ENCODE measurements around the gene SLC6A3. TPM values are rescaled to one million over a fixed set of nuclear protein-coding genes. Genes with fewer than 3 reads are reported as not detected.

Gene SLC6A3
- total RNA-seq, 2 experiments from 2014 or later = not detected

GRCh38 chr5:1412621-1413020 lies 32.6 kb downstream of the SLC6A3 start:
- CTCF ChIA-PET (ENCODE audit: unreplicated experiment) = no interaction called here
- BruUV-seq (replicated peaks) = no TSS peak

GRCh38 chr5:1412163-1412562 lies 33.1 kb downstream of the SLC6A3 start:
- CTCF ChIA-PET (ENCODE audit: unreplicated experiment) = no interaction called here
- Histone ChIP-seq H3K4me1 (ENCODE audit: insufficient read depth, low read length, poor library complexity, severe bottlenecking) (no peaks in the 10 kb centered on the region), H3K9me3 (ENCODE audit: low read length) (no peaks in the 10 kb centered on the region), H3K36me3 (ENCODE audit: insufficient read depth, low read length) (no peaks in the 10 kb centered on the region), H3K9me2 (ENCODE audit: insufficient read depth, low read length) (no peaks in the 10 kb centered on the region), H3K79me2 (ENCODE audit: insufficient read depth, low read depth, low read length) (no peaks in the 10 kb centered on the region), H3K4me3 (ENCODE audit: low read depth, low read length, poor library complexity, severe bottlenecking) (no peak overlapping the region), H4K20me1 (ENCODE audit: insufficient read depth, low read length) (no peaks in the 10 kb centered on the region), H3K4me2 (ENCODE audit: low read length) (no peak overlapping the region), H2AFZ (ENCODE audit: low read length) (no peak overlapping the region), H3K27ac (ENCODE audit: low read depth, low read length, poor library complexity, severe bottlenecking) (no peak overlapping the region)
- intact Hi-C loops (cut with micrococcal nuclease; ENCODE audit: unreplicated experiment) = no loop called here
- no peak for DNase-seq (ENCODE audit: low spot score)
- no TSS peak for BruUV-seq (replicated peaks)
- POLR2A ChIA-PET = no interaction called here
- TF ChIP-seq CTCF (conservative IDR thresholded peaks at IDR 0.05; ENCODE audit: low read length) = no peak
- no peak for TF ChIP-seq EZH2phosphoT487 (IDR thresholded peaks at IDR 0.05; ENCODE audit: borderline replicate concordance, low read depth, low read length)

More at GRCh38 chr5:1412621-1413020, 32.6 kb downstream of the SLC6A3 start:
- H2AFZ ChIP-seq (ENCODE audit: low read length) = no peak overlapping the region
- TF ChIP-seq EZH2phosphoT487 (IDR thresholded peaks at IDR 0.05; ENCODE audit: borderline replicate concordance, low read depth, low read length) = no peak
- no peak for TF ChIP-seq CTCF (conservative IDR thresholded peaks at IDR 0.05; ENCODE audit: low read length)
- no peak overlapping the region for H3K27ac ChIP-seq (ENCODE audit: low read depth, low read length, poor library complexity, severe bottlenecking)
- no peaks in the 10 kb centered on the region for H3K4me1 ChIP-seq (ENCODE audit: insufficient read depth, low read length, poor library complexity, severe bottlenecking)
- POLR2A ChIA-PET = no interaction called here
- no peak overlapping the region for H3K4me3 ChIP-seq (ENCODE audit: low read depth, low read length, poor library complexity, severe bottlenecking)
- no peaks in the 10 kb centered on the region for H3K36me3 ChIP-seq (ENCODE audit: insufficient read depth, low read length)
- no peaks in the 10 kb centered on the region for H4K20me1 ChIP-seq (ENCODE audit: insufficient read depth, low read length)
- H3K9me3 ChIP-seq (ENCODE audit: low read length) = no peaks in the 10 kb centered on the region
- intact Hi-C loops (cut with micrococcal nuclease; ENCODE audit: unreplicated experiment) = no loop called here
- DNase-seq (ENCODE audit: low spot score) = no peak
- H3K9me2 ChIP-seq (ENCODE audit: insufficient read depth, low read length) = no peaks in the 10 kb centered on the region
- H3K79me2 ChIP-seq (ENCODE audit: insufficient read depth, low read depth, low read length) = no peaks in the 10 kb centered on the region
- no peak overlapping the region for H3K4me2 ChIP-seq (ENCODE audit: low read length)

DNA sequence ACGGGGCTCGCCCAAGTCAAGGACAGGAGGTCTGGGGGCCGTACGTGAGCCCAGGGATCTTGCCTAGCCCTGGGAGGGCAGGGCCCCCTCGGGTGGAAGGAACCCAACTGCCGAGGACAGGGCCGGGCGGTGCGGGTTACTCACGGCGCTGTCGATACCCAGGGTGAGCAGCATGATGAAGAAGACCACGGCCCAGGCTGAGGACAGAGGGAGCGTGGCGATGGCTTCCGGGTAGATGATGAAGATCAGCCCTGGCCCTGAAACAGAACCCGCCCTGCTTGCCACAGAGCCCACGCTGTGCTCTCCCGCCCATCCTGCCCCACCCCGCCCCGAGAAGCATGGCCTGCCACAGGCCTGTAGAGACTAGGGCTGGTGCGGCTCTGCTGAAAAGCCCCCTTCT lies 34.1 kb downstream of the SLC6A3 start:
- no peaks in the 10 kb centered on the region for H3K36me3 ChIP-seq (ENCODE audit: insufficient read depth, low read length)
- no peak for DNase-seq (ENCODE audit: low spot score)
- intact Hi-C loops (cut with micrococcal nuclease; ENCODE audit: unreplicated experiment) = no loop called here
- ChIA-PET POLR2A (no interaction called here), CTCF (ENCODE audit: unreplicated experiment) (no interaction called here)
- no peaks in the 10 kb centered on the region for H3K4me1 ChIP-seq (ENCODE audit: insufficient read depth, low read length, poor library complexity, severe bottlenecking)
- H2AFZ ChIP-seq (ENCODE audit: low read length) = no peak overlapping the region
- no peaks in the 10 kb centered on the region for H3K9me3 ChIP-seq (ENCODE audit: low read length)
- no peak overlapping the region for H3K4me2 ChIP-seq (ENCODE audit: low read length)
- TF ChIP-seq EZH2phosphoT487 (IDR thresholded peaks at IDR 0.05; ENCODE audit: borderline replicate concordance, low read depth, low read length) (no peak), CTCF (conservative IDR thresholded peaks at IDR 0.05; ENCODE audit: low read length) (no peak)
- H3K4me3 ChIP-seq (ENCODE audit: low read depth, low read length, poor library complexity, severe bottlenecking) = no peak overlapping the region
- no peaks in the 10 kb centered on the region for H3K9me2 ChIP-seq (ENCODE audit: insufficient read depth, low read length)
- no peaks in the 10 kb centered on the region for H4K20me1 ChIP-seq (ENCODE audit: insufficient read depth, low read length)
- no peak overlapping the region for H3K27ac ChIP-seq (ENCODE audit: low read depth, low read length, poor library complexity, severe bottlenecking)
- no TSS peak for BruUV-seq (replicated peaks)
- no peaks in the 10 kb centered on the region for H3K79me2 ChIP-seq (ENCODE audit: insufficient read depth, low read depth, low read length)

All from OCI-LY7 (cell line).